Measurements from ENCODE around the gene ZNF205.

DNA sequence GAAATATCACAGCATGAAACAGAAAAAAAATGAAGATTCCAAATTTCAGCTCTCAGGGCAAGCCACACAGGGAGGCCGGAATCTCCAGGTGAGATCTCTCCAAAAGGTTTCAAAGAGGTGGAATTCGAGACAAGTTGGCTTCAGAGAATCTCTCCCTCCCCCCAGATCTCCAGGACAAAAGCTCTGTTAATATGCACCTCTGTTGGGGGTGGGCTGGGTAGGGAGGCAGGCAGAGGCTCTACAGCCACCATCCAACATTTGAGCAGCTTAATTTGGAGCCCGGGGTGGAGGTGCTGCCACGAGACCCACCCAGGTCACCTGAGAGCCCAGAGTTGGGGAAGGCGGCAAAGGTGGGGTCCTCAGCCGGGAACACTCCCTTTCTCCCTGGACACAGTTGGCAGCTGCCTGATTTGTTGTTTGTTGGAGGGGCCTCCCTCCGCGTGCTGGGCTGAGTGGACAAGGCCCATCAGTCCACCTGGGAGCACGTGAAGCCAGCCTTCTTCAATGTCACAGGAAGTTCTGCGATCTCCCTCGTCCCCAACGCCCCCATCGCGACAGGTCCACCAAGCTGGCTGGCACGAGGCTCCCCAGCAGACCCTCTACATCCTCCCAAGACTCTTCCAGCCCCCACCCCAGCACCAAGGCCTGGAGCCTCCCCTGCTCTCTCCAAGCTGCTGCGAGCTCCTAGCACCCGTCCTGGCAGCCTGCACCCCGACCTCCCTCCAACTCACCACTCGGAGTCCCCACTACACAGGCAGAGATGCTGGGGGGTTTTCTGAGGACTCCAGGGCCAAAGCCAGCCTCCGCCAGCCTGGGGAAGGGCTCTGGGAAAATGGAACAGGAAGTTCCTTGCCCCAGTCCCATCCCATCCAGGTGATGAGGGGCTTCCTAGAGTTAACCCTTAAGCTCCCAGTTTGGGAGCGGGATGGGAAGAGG lies 13.7 kb upstream of the ZNF205 start, which contains the start of gene ZSCAN10:
- TF ChIP-seq ZNF121 (tag by site-specific recombination; IDR thresholded peaks at IDR 0.05): no peak
- TF ChIP-seq ZIC2 (tag by site-specific recombination; IDR thresholded peaks at IDR 0.05): no peak
- TF ChIP-seq, protein P1, sequence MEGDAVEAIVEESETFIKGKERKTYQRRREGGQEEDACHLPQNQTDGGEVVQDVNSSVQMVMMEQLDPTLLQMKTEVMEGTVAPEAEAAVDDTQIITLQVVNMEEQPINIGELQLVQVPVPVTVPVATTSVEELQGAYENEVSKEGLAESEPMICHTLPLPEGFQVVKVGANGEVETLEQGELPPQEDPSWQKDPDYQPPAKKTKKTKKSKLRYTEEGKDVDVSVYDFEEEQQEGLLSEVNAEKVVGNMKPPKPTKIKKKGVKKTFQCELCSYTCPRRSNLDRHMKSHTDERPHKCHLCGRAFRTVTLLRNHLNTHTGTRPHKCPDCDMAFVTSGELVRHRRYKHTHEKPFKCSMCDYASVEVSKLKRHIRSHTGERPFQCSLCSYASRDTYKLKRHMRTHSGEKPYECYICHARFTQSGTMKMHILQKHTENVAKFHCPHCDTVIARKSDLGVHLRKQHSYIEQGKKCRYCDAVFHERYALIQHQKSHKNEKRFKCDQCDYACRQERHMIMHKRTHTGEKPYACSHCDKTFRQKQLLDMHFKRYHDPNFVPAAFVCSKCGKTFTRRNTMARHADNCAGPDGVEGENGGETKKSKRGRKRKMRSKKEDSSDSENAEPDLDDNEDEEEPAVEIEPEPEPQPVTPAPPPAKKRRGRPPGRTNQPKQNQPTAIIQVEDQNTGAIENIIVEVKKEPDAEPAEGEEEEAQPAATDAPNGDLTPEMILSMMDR (tag by site-specific recombination; IDR thresholded peaks at IDR 0.05): no peak
- no peak for TF ChIP-seq ZBTB17 (tag by site-specific recombination; IDR thresholded peaks at IDR 0.05)
- TF ChIP-seq KLF9 (tag by site-specific recombination; IDR thresholded peaks at IDR 0.05; ENCODE audit: low read depth): no peak
- TF ChIP-seq ZNF169 (tag by site-specific recombination; IDR thresholded peaks at IDR 0.05): no peak
- no peak for TF ChIP-seq SCRT1 (tag by site-specific recombination; IDR thresholded peaks at IDR 0.05; ENCODE audit: borderline replicate concordance)
- TF ChIP-seq, protein P2, sequence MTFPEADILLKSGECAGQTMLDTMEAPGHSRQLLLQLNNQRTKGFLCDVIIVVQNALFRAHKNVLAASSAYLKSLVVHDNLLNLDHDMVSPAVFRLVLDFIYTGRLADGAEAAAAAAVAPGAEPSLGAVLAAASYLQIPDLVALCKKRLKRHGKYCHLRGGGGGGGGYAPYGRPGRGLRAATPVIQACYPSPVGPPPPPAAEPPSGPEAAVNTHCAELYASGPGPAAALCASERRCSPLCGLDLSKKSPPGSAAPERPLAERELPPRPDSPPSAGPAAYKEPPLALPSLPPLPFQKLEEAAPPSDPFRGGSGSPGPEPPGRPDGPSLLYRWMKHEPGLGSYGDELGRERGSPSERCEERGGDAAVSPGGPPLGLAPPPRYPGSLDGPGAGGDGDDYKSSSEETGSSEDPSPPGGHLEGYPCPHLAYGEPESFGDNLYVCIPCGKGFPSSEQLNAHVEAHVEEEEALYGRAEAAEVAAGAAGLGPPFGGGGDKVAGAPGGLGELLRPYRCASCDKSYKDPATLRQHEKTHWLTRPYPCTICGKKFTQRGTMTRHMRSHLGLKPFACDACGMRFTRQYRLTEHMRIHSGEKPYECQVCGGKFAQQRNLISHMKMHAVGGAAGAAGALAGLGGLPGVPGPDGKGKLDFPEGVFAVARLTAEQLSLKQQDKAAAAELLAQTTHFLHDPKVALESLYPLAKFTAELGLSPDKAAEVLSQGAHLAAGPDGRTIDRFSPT (tag by site-specific recombination; IDR thresholded peaks at IDR 0.05): no peak
- TF ChIP-seq ZNF791 (tag by site-specific recombination; IDR thresholded peaks at IDR 0.05): no peak
- TF ChIP-seq TSHZ1 (tag by site-specific recombination; IDR thresholded peaks at IDR 0.05; ENCODE audit: borderline replicate concordance): no peak
- TF ChIP-seq ZBTB26 (tag by site-specific recombination; optimal IDR thresholded peaks at IDR 0.05): no peak
- TF ChIP-seq ZNF239 (tag by site-specific recombination; IDR thresholded peaks at IDR 0.05): no peak
- no peak for TF ChIP-seq HOXA7 (CRISPR knock-in tag; IDR thresholded peaks at IDR 0.05; ENCODE audit: borderline replicate concordance)
